GM12872 (cell line): ENCODE results near the gene FAM228B.

Experiments used
- CTCF ChIP-seq: IDR thresholded peaks from 3 replicates; pipeline ENCODE4 v1.5.1; 2011; ENCODE audit warnings: low read depth, mild to moderate bottlenecking, low read length, moderate library complexity; ENCODE audit not compliant: insufficient read depth

Gene FAM228B

GRCh38 chr2:24153478-24153877, 30.2 kb downstream of the FAM228B start:
- TF ChIP-seq CTCF = no peak

GRCh38 chr2:24158131-24158530, 34.9 kb downstream of the FAM228B start:
- no peak for TF ChIP-seq CTCF

GRCh38 chr2:24159708-24160107, 36.4 kb downstream of the FAM228B start:
- TF ChIP-seq CTCF = no peak

- no peak for TF ChIP-seq CTCF
Measured at GRCh38 chr2:24160761-24161160, 37.5 kb downstream of the FAM228B start.

GRCh38 chr2:24162494-24162893, 39.2 kb downstream of the FAM228B start:
- no peak for TF ChIP-seq CTCF

GRCh38 chr2:24163186-24163585, 39.9 kb downstream of the FAM228B start:
- no peak for TF ChIP-seq CTCF

- no peak for TF ChIP-seq CTCF
Measured at GRCh38 chr2:24163601-24164000, 40.3 kb downstream of the FAM228B start.
